BLaER1 (cell line): ENCODE data around the gene TKFC.
A peak's percentile ranks its signal among the peaks of the same experiment; 100 is the strongest.

Experiments used
- H3K27ac ChIP-seq: shearing (Covaris generic); formaldehyde crosslinking; 2 replicates; pipeline ENCODE4 v1.8.1; 2022
- H3K27me3 ChIP-seq: shearing (Covaris generic); formaldehyde crosslinking; 2 replicates; pipeline ENCODE4 v1.8.1; 2022
- H3K36me3 ChIP-seq: shearing (Covaris generic); formaldehyde crosslinking; 2 replicates; pipeline ENCODE4 v1.8.1; 2022
- H3K4me1 ChIP-seq: shearing (Covaris generic); formaldehyde crosslinking; 2 replicates; pipeline ENCODE4 v1.8.1; 2022
- H3K4me2 ChIP-seq: shearing (Covaris generic); formaldehyde crosslinking; 2 replicates; pipeline ENCODE4 v1.8.1; 2022
- H3K4me3 ChIP-seq: shearing (Covaris generic); formaldehyde crosslinking; 2 replicates; pipeline ENCODE4 v1.8.1; 2022
- H3K9ac ChIP-seq: shearing (Covaris generic); formaldehyde crosslinking; 2 replicates; pipeline ENCODE4 v1.8.1; 2022
- H3K9me3 ChIP-seq: shearing (Covaris generic); formaldehyde crosslinking; 2 replicates; pipeline ENCODE4 v1.8.1; 2022
- H4K20me1 ChIP-seq: shearing (Covaris generic); formaldehyde crosslinking; 2 replicates; pipeline ENCODE4 v1.8.1; 2022
- Cebpa-rat ChIP-seq: shearing (Covaris generic); IDR thresholded peaks from 2 replicates; pipeline ENCODE4 v1.8.1; 2022

The TKFC gene

DNA sequence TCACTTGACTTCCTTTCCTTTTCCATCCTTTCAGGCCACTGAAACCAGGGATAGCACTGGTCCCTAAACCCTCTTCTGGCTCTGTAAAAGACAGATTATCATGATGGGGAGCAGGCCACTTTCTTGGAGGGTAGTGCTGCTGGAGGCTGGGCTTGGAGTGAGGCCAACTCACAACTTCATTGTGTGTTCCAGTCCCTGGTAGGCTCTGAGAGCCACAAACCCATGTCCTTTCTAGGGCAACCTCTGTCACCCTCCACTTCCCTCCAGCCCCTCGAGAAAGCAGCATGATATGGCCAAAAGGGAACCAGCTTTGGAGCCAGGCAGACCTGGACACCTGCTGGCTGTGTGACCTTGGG, 2.3 kb downstream of the TKFC start:
- no peaks in the 10 kb centered on the region for H3K9me3 ChIP-seq
- H3K4me1 ChIP-seq = peaks cover 58% of the 10 kb centered on the region
- H3K27ac ChIP-seq = peak overlapping the region; percentile 95; the same call in 1 of the 2 replicates
- H3K4me2 ChIP-seq = no peak overlapping the region
- H3K9ac ChIP-seq = no peak overlapping the region; the same call in 1 of the 2 replicates
- peaks cover 23% of the 10 kb centered on the region for H4K20me1 ChIP-seq
- peaks cover 28% of the 10 kb centered on the region for H3K36me3 ChIP-seq
- no peak for TF ChIP-seq Cebpa-rat
- no peaks in the 10 kb centered on the region for H3K27me3 ChIP-seq
- H3K4me3 ChIP-seq = no peak overlapping the region

DNA sequence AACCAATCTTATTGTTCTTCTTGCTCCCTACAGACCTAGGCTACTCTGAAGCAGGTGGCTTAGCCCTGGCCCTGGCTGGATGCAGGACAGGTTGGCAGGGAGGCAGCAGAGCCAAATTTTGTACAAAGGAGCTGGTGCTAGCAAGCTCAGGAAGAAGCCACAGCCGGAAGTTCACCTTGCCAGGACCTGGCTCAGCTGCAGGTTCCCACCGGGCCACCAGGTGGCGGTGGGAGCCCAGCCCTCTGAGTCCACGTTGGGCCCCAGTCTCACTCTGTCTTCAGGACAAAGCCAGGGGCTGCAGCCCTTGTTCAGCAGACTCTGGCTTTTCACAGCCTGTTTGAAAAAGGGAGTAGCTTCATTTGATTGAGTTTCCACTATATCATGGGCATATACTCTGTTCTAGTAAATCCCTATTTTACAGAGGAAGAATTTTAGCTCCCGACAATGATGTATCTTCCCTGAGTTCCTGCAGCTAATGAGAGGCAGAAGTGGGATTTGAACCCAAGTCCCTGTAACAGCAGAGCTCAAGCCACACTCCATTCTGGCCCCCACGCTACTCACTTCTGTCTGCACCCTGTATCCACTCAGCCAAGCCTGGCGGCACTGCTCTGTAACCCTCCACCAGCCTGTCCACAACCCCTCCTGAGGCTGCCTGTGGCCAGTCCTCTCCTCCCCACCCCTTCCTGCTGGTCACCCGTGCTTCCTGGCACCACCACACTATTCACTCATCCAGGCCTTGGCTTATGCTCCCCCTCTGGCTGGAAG, 3.3 kb downstream of the TKFC start:
- Histone ChIP-seq H3K27ac (peak overlapping the region; percentile 68), H3K9ac (0 out of 2 replicates have a peak overlapping the region, but pooled peaks have one; percentile 6), H3K27me3 (no peaks in the 10 kb centered on the region), H3K9me3 (no peaks in the 10 kb centered on the region), H3K4me1 (peaks cover 50% of the 10 kb centered on the region), H3K36me3 (peaks cover 26% of the 10 kb centered on the region; the same call in 1 of the 2 replicates), H4K20me1 (peaks cover 13% of the 10 kb centered on the region), H3K4me3 (no peak overlapping the region), H3K4me2 (peak overlapping the region; percentile 19)
- no peak for TF ChIP-seq Cebpa-rat

DNA sequence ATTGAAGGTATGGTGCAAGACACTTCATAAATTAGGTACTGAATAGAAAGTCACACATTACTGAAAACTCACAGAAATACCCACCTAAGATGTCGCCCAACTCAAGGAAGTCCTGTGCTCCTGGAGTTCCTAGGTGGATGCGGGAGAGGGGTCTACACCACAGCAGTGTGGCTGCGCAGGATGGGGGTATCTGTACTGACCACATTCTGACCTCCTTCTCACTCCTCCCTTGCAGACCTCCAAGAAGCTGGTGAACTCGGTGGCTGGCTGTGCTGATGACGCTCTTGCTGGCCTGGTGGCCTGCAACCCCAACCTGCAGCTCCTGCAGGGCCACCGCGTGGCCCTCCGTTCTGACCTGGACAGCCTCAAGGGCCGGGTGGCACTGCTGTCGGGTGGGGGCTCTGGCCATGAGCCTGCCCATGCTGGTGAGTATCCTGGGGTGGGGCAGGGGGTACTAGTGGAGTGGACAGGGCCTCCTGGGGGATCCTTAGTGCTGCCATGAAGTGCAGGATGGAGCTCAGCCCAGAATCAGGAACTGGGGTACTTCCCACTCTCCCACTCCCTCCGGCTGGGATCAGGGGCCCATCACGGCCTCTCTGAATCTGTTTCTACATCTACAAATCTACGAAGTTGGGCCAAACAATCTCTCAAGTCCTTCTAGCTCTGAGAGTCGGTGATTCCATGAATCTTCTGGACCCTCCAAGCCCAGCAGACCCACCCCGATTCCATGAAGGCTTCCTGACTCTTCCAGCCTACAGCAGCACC, 4.9 kb downstream of the TKFC start:
- peaks cover 41% of the 10 kb centered on the region for H3K36me3 ChIP-seq
- no peak overlapping the region for H3K27ac ChIP-seq
- H3K4me2 ChIP-seq = no peak overlapping the region
- H3K9ac ChIP-seq = no peak overlapping the region
- no peaks in the 10 kb centered on the region for H3K27me3 ChIP-seq
- H4K20me1 ChIP-seq = no peaks in the 10 kb centered on the region
- no peak overlapping the region for H3K4me3 ChIP-seq
- TF ChIP-seq Cebpa-rat = no peak
- no peaks in the 10 kb centered on the region for H3K9me3 ChIP-seq
- H3K4me1 ChIP-seq = peaks cover 41% of the 10 kb centered on the region

DNA sequence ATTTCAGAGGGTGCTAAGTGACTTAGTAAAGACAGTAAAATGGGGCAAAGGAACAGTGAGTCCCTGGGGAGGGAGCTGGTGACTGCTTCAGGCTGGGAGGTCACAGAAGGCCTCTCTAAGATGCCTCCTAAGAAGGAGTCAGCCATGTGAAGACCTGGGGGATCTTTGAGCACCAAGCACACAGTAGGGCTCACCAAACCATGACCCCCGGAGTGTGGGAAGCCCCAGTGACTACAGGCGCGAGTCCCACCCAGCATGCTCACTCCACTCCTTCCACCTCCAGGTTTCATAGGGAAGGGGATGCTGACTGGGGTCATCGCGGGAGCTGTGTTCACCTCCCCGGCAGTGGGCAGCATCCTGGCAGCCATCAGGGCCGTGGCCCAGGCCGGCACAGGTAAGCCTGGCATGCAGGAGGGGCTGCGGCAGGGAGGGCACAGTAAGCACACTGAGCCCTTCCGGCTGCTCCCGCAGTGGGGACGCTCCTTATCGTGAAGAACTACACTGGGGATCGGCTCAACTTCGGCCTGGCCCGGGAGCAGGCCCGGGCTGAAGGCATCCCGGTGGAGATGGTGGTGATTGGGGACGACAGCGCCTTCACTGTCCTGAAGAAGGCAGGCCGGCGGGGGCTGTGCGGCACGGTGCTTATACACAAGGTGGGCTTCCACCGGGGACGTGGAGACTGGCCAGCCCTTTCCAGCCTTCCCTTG, 5.9 kb downstream of the TKFC start:
- Histone ChIP-seq H3K36me3 (peaks cover 52% of the 10 kb centered on the region), H3K27ac (no peak overlapping the region), H3K4me2 (no peak overlapping the region), H4K20me1 (no peaks in the 10 kb centered on the region), H3K9me3 (no peaks in the 10 kb centered on the region), H3K4me1 (peaks cover 36% of the 10 kb centered on the region), H3K4me3 (no peak overlapping the region), H3K9ac (no peak overlapping the region), H3K27me3 (no peaks in the 10 kb centered on the region)
- no peak for TF ChIP-seq Cebpa-rat

DNA sequence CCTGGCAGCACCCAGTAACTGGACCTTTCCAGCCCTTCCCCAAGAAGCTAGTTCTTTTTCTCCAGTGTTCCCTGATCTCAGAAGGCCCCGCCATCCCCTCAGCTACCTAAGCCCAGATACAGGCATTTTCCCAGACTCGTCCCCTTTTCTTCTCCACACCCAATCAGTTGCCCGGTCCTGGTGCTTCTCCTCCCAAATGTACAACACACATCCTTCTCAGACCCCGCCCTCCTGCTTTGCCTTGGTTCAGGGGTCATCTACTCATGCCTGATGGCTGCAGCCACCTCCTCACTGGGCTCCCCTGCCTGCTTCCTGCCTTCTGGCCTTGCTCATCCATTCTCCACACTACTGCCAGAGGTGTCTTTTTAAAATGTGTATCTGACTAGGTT, 6.5 kb downstream of the TKFC start:
- Histone ChIP-seq H3K4me1 (peaks cover 31% of the 10 kb centered on the region), H3K4me2 (no peak overlapping the region), H3K27me3 (no peaks in the 10 kb centered on the region), H3K36me3 (peaks cover 57% of the 10 kb centered on the region), H4K20me1 (no peaks in the 10 kb centered on the region), H3K9me3 (no peaks in the 10 kb centered on the region), H3K4me3 (no peak overlapping the region), H3K9ac (no peak overlapping the region), H3K27ac (no peak overlapping the region)
- TF ChIP-seq Cebpa-rat = no peak

DNA sequence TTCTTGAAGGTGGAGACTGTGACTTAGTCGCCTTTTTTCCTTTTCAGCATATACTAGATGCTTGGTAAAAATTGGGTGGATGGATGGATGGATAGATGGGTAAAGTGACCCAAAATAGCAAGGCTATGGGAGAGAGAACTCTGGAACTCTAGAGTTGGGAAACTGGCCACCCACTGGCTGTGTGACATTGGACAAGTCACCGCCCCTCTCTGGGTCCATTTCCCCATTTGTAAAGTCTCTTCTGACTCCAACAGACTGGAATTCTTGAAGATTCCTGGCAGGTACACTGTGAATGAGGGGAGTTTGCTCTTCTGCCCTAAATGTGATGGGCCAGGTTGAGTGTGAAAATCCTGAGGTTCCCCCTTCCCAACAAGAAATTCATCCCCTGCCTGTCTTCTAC, 8.0 kb downstream of the TKFC start:
- H3K4me2 ChIP-seq = no peak overlapping the region
- H3K9ac ChIP-seq = no peak overlapping the region
- H3K36me3 ChIP-seq = peaks cover 70% of the 10 kb centered on the region
- H4K20me1 ChIP-seq = no peaks in the 10 kb centered on the region
- TF ChIP-seq Cebpa-rat = no peak
- H3K4me3 ChIP-seq = no peak overlapping the region
- peaks cover 17% of the 10 kb centered on the region for H3K4me1 ChIP-seq
- no peak overlapping the region for H3K27ac ChIP-seq
- no peaks in the 10 kb centered on the region for H3K27me3 ChIP-seq
- no peaks in the 10 kb centered on the region for H3K9me3 ChIP-seq

DNA sequence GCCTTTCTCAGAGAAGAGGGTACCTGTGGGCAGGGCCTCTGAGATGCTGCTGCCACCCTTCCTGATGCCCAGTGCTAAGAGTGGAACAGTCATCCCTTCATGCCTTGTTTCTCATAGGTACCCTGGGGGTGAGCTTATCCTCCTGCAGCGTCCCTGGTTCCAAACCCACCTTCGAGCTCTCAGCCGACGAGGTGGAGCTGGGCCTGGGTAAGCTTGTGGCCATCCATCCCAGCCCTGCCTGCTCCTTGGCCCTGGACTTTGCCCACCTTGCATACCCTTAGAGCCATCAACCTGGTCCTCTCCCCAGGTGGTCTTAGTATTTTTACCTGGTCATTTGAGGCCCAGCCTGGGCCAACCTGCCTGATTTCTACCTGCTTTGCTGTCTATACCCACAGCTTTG, 8.7 kb downstream of the TKFC start:
- Histone ChIP-seq H3K4me1 (peaks cover 10% of the 10 kb centered on the region), H3K4me3 (no peak overlapping the region), H3K27me3 (no peaks in the 10 kb centered on the region), H3K9ac (no peak overlapping the region), H3K9me3 (no peaks in the 10 kb centered on the region), H3K27ac (no peak overlapping the region), H3K4me2 (no peak overlapping the region), H4K20me1 (no peaks in the 10 kb centered on the region), H3K36me3 (peaks cover 77% of the 10 kb centered on the region)
- no peak for TF ChIP-seq Cebpa-rat

DNA sequence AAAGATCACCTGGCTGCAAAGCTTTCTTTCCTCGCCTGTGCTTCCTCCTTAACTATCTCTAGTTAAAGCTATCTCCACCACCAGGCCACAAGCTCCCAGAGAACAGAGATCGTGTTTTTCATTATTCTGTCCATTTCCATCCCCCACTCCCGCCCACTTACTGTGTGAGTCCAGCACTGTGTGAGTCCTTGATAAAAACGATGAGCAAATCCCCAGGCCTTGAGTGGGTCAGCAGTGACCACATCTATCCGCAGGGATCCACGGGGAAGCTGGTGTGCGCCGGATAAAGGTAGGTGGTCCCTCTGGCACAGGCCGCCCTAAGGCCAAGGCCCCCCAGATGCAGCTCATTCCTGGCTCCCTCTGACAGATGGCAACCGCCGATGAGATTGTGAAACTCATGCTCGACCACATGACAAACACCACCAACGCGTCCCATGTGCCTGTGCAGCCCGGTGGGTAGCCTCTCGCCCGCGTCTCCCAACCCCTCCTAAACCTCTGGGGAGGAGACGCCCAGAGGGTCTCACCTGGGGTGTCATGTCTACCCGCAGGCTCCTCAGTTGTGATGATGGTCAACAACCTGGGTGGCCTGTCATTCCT, 9.3 kb downstream of the TKFC start:
- no peaks in the 10 kb centered on the region for H3K9me3 ChIP-seq
- H3K27ac ChIP-seq = no peak overlapping the region
- H3K27me3 ChIP-seq = no peaks in the 10 kb centered on the region
- no peak overlapping the region for H3K4me3 ChIP-seq
- no peaks in the 10 kb centered on the region for H4K20me1 ChIP-seq
- TF ChIP-seq Cebpa-rat = peak; percentile 34; the same call in 1 of the 2 replicates
- peaks cover 7% of the 10 kb centered on the region; the same call in 1 of the 2 replicates for H3K4me1 ChIP-seq
- no peak overlapping the region for H3K9ac ChIP-seq
- H3K36me3 ChIP-seq = peaks cover 83% of the 10 kb centered on the region
- H3K4me2 ChIP-seq = no peak overlapping the region

DNA sequence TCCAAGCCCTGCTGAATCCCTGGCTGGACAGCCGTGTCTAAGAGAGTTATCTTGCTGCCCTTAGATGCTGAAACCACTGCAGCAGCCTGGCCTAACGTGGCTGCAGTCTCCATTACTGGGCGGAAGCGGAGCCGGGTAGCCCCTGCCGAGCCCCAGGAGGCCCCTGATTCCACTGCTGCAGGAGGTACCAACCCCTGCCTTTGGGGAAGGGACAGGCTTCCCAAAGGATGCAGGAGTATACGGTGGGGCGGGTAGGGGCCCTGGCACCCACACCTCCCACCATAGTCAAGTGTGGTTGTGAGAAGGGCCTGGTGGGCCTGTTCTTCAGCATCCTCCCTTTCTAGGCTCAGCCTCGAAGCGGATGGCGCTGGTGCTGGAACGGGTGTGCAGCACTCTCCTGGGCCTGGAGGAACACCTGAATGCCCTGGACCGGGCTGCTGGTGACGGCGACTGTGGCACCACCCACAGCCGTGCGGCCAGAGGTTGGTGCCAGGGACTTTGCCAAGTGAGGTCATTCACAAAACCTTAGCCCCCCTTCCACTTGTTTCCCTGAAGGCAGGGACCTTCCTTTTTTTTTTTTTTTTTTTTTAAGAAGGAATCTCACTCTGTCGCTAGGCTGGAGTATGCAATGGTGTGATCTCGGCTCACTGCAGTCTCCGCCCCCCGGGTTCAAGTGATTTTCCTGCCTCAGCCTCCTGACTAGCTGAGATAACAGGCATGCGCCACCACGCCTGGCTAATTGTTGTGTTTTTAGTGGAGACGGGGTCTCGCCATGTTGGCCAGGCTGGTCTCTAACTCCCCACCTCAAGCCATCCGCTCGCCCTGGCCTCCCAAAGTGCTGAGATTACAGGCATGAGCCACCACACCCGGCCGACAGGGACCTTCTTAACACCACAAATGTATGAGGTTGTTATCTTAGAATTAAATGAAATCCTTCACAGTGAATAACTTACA, 11.0 kb downstream of the TKFC start:
- Histone ChIP-seq H3K27me3 (no peaks in the 10 kb centered on the region), H3K4me1 (no peaks in the 10 kb centered on the region), H3K36me3 (peaks cover 88% of the 10 kb centered on the region), H3K9ac (no peak overlapping the region), H3K4me3 (no peak overlapping the region), H3K27ac (no peak overlapping the region), H4K20me1 (no peaks in the 10 kb centered on the region), H3K9me3 (no peaks in the 10 kb centered on the region), H3K4me2 (no peak overlapping the region)
- TF ChIP-seq Cebpa-rat = no peak
